ENCODE results near the gene DMD.

DMD gene

GRCh38 chrX:32137525-32137924, 1073.8 kb downstream of the DMD start:
- no peak overlapping the region for H3K4me3 ChIP-seq (ENCODE audit: low read depth, low read length)

GRCh38 chrX:32126997-32127396, 1084.4 kb downstream of the DMD start:
- TF ChIP-seq CTCF (IDR thresholded peaks at IDR 0.05; ENCODE audit: borderline replicate concordance, insufficient read depth, low read depth, low read length), result no peak
- no peak overlapping the region for H3K4me3 ChIP-seq (ENCODE audit: low read depth, low read length)

More at GRCh38 chrX:32137525-32137924, 1073.8 kb downstream of the DMD start:
- TF ChIP-seq CTCF (IDR thresholded peaks at IDR 0.05; ENCODE audit: borderline replicate concordance, insufficient read depth, low read depth, low read length), result no peak

GRCh38 chrX:32118832-32119231, 1092.5 kb downstream of the DMD start:
- TF ChIP-seq CTCF (IDR thresholded peaks at IDR 0.05; ENCODE audit: borderline replicate concordance, insufficient read depth, low read depth, low read length), result no peak

GRCh38 chrX:32116047-32116446, 1095.3 kb downstream of the DMD start:
- TF ChIP-seq CTCF (IDR thresholded peaks at IDR 0.05; ENCODE audit: borderline replicate concordance, insufficient read depth, low read depth, low read length), result 0 out of 2 replicates have a peak, but pooled peaks have one; percentile 2
- no peak overlapping the region for H3K4me3 ChIP-seq (ENCODE audit: low read depth, low read length)

More at GRCh38 chrX:32118832-32119231, 1092.5 kb downstream of the DMD start:
- H3K4me3 ChIP-seq (ENCODE audit: low read depth, low read length), result no peak overlapping the region

- H3K4me3 ChIP-seq (ENCODE audit: low read depth, low read length), result no peak overlapping the region
- no peak for TF ChIP-seq CTCF (IDR thresholded peaks at IDR 0.05; ENCODE audit: borderline replicate concordance, insufficient read depth, low read depth, low read length)
These were observed 1123.7 kb downstream of the DMD start for GRCh38 chrX:32087663-32088062.

- H3K4me3 ChIP-seq (ENCODE audit: low read depth, low read length), result no peak overlapping the region
- no peak for TF ChIP-seq CTCF (IDR thresholded peaks at IDR 0.05; ENCODE audit: borderline replicate concordance, insufficient read depth, low read depth, low read length)
These were observed 1126.6 kb downstream of the DMD start for GRCh38 chrX:32084757-32085156.

- no peak overlapping the region for H3K4me3 ChIP-seq (ENCODE audit: low read depth, low read length)
- no peak for TF ChIP-seq CTCF (IDR thresholded peaks at IDR 0.05; ENCODE audit: borderline replicate concordance, insufficient read depth, low read depth, low read length)
These were observed 1163.1 kb downstream of the DMD start for GRCh38 chrX:32048285-32048684.
